ENCODE results near the gene CRBN.

CRBN gene

DNA sequence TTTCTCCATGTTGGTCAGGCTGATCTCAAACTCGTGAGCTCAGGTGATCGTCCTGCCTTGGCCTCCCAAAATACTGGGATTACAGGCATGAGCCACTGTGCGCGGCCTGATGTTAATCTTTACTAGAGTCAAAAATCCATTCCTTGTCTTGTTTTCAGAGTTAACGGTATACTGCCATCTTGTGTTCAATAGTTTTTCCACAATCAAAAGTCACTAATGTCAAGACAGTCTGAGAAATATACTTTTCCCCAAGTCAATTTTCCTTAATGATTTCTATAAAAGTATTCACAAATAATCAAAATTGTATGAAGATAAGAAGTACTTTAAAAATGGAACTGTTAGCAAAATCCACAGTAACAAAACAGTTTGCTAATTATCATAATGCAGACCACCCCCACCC, 8.5 kb downstream of the CRBN start:
- peak; percentile 20 for DNase-seq

DNA sequence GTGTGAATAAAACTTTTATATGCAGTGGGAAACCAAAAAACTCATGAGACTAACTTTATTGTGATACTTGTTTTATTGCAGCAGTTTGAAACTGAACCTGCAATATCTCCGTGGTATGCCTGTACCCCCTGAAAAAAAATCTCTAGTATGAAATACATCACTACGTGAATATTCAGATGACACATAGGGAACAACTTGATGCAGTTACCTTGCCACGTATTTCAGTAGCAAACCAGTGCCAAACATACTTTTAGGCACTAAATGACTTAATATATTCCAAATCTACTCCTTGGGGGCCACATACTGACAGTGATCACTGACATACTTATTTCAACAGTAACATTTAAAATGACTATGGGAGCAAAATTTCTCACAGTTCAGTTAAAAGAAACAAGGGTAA, 13.8 kb downstream of the CRBN start:
- DNase-seq = no peak

DNA sequence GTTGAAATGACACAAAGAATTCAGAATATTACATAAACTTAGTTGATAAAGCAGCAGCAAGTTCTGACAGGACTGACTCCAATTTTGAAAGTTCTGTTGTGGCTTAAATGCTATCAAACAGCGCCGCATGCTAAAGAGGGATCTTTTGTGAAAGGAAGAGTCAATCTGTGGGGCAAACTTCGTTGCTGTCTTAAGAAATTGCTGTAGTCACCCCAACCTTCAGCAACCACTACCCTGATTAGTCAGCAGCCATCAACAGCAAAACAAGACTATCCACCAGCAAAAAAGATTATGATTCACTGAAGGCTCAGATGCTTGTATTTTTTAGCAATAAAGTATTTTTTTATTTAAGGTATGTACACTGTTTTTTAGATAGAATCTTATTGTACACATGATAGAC, 14.2 kb downstream of the CRBN start:
- DNase-seq = no peak

DNA sequence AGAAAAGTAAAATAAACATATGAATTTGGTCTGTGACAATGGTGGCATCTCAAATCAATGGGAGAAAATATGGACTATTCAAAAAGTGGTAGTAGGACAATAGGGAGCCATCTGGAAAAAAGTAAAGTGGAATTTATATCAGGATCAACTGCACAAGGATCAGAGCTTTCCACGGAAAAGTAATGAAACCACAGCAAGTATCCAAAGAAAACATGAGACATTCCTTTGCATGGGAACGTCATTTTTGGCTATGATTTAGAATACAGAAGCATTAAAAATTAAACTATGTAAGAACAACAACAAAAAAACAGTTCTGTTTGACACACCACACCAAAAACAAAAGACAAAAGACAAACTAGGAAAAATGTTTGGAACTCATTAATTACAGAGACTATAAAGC, 18.7 kb downstream of the CRBN start:
- no peak for DNase-seq

DNA sequence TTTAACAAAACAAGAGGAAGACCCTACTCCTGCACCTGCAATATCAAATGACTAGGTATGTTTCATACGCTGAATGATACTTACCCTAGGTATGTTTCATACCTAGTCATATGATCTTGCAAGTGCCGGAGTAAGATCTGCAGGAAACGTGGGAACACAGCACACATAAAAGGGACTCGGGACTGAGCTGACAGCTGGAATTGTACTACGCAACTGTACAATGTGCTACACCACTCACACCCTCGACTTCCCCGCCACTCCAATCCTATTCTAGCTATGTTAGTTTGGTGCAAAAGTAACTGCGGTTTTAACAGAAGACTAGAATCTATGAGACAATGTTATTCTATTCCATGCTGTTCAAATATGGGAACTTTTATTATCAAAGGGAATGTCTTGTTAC, 22.0 kb downstream of the CRBN start:
- DNase-seq = no peak

DNA sequence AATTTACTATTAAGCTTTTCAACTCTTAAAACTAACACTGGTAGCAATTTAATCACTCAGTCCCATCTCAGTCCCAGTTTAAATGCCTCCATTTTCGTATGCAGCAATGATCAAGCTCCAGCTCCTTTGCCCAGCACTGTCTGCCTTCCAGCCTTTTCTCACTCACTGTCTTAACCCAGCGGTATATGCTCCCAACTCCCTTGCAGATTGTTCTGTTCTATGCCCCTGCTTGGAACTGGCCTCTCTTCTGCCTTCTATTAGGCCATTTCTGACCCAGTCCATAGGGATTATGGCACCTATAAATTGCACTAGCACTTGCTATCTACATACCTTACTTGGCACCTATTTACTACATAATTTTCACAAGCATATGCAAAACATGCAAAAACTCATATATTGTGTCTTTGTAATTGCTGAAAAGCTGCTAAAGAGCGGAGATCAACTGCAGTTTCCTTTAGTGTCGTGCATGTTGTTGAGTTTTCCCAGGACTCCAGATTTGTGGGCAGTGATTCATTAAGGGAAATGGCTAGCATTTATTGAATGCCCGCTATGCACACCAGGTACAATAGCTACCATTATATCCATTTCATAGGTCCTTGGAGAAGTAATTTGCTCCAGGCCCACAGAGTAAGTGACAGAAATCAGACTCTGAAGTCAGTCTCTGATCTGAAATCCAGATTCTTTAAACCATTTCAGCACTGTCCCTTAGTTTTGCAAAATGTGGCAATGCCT, 24.4 kb downstream of the CRBN start:
- no peak for DNase-seq

DNA sequence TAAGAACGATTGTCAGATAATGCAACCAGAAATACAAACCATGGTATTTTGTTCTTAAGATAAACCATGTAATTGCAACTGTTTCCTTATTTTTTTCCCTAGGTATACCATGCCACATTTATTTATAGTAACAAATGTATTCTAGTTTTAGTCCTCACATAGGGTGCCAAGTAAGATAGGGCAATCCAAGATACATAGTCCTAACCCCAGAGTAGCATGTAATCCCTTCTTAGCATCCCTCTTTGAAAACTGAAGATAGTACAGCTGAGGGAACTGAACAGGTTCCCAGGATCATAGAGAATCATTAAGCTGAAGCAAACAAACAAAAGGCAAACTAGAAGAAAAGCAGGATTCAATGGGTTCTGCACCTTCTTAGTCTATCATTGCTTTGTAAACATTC, 28.0 kb downstream of the CRBN start:
- DNase-seq = no peak

DNA sequence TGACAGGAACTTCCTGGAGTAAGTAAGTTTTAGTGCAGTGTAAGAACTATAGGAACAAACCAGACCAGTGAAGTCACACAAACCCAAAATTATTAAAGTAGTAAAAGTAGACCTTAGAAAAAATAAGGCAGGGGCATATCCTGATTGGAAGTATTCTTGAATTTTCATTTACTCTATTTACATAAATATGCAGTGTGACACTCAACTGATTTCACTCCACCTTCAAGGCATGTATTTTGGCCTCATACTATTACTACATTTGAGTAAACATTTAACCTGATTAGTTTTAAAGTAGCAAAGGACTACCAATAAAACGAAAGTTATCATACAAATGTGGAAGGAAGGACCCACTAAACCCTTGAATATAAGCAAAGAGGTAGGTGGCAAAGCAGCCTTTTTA, 29.9 kb downstream of the CRBN start:
- DNase-seq = no peak

DNA sequence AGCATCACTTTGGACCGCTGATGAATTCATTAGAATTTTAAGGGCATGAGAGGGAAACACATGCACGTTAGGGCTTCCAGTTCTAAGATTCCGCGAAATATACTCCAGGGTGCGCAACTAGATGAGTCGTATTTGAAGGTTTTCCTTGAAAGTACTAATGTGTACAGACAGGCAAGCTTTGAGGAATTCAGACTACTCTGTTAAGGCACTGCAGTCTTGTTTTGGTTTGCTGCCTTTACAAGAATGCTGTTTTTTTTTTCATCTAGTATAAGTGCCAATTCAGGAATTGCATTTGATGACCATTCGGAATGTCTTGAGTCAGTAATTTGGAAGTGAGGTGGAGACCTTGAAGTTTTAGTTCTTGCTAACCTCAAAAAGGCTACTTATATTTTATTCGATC, 33.7 kb downstream of the CRBN start:
- no peak for DNase-seq

DNA sequence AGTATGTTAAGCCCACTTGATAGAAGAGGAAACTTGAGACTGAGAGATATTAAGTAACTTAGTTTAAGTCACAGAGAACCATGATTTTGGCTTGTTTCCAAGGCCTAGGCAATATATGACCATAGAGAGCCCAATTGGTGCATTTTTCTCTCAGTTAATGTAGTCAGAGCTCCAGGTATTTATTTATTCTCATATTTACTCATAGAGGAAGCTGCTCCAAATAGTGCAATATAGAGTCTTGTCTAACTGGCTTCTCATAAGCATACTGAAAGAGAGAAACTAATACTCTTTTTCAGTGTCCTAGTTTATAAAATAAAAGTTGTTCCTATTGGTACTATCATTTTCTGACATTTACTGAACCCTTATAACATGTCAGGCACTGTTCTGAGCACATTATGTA, 37.6 kb downstream of the CRBN start:
- no peak for DNase-seq

DNA sequence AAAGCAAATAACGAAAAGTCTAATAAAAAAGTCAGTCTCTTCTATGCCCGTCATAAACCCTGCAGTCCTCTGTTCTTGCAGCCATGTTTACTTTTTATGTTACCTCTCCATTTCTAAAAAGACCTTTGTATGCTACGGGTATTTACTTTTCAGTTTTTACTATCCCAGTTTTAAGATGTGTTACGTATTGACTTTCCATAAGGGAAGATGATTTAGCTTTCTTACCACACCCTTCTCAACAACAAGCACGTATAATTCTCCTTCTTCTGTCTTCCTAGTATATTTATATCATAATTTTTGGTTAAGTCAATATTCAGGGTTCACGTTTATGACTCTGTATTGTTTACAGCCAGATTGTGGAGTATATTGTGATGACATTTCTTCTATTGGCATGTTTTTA, 42.0 kb downstream of the CRBN start:
- no peak for DNase-seq

DNA sequence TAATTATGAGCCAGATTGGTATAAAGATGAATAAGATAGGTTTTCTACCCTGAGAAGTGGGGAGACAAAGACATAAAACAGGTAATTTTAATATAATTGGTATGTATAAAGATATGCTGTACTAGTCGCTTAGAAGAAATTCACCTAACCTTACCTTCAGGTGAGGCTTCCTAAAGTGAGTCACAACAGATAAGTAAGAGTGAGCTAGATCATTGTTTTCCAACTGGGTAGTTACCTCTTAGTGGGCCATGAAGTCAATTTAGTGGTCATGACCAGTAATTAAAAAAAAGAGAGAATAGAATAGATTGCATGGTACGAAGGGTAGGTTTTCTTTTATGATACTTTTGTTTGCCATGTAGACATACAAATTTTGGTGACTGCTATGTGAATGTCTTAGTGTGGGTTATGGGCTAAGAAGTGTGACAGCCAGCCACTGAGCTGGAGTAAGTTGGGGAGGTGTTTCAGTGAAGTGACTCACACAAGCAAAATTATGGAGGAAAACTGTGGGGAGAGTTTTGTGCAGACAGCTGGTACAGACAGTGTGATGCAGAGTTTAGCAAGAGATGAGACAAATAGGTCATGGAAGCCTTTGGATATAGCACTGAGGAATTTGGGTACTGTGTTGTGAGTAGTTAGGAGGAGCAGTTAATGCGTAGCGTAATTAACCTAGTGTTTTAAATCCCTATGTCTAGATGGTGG, 44.6 kb downstream of the CRBN start:
- peak; percentile 7 for DNase-seq

DNA sequence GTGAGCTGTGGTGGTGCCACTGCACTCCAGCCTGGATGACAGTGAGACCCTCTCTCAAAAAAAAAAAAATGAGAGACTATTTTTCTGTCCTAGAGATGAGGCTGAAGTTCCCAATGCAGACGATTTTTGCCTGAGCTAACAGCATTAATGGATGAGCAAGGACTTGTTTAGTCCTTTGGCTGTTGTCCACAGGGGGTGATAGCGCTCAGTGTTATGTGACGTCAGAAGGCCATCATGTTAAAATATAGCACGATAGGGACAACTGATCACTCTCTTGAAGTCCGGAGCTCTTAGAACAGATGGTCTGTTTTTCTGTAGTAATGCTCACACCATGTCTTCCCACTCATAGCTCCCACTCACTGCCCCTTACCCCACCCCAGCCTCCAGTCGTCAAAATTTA, 46.0 kb downstream of the CRBN start:
- DNase-seq = no peak

DNA sequence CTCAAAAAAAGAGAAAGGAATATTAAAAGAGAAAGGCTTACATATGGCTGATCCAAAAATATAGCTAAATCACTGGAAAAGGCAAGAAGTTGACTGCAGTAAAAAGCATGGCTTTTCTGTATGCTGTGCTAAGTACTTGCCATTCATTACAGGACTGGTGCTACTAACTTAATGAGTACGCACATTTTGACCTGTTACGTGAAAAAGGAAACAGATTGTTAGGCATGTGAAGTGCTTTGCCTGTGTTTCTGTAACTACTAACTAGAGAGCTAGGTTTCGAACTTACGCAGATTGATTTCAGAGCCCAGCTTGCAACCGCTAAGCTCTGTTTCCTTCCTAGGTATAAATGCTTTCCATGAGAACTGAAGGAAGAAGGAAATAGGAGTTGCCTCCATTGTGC, 49.9 kb downstream of the CRBN start:
- DNase-seq = no peak

DNA sequence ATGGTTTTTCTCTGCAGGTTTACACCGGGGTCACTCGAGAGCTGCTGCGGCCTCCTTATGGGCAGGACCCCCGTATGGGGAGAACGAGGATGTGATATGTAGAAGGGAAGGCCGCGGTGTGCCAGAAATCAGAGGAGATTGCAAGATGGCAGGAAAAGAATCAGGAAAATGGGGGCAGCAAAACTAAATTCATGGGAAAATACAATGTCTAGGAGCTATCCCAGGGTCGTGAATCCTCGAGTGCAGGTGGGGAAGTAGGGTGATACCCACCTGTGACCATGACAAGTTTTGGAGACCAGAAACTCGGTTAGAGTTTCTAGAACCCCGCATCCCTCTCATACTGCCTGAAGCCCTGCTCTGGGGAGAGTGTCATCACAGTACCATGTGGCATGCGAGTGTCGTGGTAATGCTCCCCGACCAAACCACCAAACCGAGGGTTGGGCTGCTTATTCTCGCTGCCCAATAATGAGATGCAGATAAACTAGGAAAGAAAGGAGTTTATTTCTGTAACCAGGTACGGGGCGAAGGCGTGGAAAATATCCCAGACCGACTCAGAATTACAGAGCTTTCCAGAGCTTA, 52.0 kb downstream of the CRBN start:
- no peak for DNase-seq

DNA sequence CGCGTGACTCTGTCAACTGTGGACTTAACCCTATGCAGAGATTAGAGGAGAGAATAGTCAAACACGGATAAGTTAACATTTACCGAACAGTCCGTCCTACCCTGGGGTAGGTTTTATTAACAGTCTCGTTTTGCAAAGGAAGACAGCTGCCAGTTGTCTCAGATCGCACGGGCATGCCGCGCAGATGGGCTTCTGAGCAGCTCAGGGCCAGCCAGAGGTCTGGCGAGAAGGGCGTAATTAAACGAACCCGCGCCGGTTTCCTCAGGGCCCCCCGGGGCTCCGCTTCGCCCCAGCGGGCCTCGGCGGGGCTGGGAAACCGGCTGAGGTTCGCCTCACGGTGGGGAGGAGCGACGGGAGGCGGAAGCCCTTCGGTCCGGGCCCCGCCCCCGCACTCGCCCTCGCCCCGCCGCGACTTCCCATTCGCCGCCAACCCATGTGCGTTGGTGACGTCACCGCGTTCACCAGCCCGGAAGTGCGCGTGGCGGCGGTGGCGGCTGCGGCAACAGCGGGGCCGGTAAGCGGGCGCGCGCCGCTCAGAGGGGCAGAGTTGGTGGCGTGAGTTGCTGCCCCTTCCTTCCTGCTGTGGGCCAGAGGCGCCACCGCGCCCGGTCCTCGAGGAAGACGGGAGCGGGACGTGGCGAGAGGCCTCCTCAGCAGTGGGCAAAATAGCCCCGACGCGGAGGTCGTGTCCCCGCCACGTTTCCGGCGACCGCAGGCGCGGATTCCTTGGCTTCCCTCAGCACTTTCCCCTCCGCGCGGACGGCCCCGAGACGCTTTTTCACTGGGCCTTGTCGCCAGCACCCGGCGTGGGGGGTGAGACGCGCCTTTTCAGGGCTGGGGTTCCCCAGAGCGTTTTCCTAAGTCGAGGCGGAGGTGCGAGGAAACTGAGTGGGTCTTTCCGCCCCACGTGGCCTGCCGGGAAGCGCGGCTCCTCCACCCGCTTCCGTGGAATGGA, 52.7 kb downstream of the CRBN start, which contains the start of gene TRNT1:
TRNT1 (plus strand) TSS at position 464 of the 955 bp plus-strand sequence. CDS start 2,101 bp downstream, outside the sequence.
- DNase-seq = peak; percentile 80

DNA sequence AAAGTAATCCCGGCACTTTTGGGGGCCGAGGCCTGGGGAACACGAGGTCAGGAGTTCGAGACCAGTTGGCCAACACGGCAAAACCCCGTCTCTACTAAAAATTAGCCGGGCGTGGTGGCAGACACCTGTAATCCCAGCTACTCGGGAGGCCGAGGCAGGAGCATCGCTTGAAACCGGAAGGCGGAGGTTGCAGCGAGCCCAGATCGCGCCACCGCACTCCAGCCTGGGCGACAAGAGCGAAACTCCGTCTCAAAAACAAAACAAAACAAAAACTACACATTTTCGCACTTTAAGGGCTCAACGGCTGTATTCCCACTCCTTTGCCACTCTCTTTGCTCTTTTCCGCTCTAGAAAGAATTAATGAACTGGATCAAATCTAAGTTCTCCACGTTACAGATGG, 53.5 kb downstream of the CRBN start:
- DNase-seq = no peak

DNA sequence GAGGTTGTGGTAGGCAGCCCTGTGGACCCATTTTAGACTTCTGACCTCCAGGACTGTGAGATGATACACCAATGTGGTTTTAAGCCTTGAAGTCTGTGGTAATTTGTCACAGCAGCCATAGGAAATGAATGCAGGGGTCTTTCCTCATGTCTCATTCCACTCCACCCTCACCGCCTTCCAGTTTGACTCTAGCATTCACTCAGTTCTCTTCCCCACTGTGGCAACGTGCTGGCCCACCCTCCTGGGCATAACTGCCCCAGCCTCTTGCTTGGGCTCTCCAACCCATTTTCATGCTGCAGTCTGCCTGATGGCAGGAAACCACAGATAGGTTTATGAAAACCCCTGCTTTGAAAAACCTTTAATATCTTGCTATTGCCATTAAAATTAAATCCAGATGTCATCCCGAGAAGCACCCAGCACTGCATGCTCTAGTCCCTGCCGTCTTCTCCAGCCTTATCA, 60.1 kb downstream of the CRBN start:
- no peak for DNase-seq

DNA sequence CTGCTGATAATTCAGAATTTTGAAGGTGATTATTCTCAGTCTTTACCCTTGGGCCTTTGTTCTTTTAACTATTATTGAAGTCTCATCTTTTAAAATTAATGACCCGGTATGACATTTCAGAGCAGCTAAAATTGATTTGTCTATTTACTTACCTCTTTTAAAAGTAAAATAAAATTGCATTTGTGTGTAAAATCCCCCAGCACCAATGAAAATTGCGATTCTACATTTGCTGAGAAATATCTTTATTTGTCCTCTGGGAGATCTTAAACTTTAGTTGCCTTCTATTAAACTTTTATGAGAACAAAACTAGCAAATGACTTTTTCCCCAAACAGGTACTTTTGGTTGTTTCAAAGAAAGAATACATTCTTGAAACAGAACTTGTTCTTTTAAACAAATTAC, 61.8 kb downstream of the CRBN start:
- DNase-seq = no peak

DNA sequence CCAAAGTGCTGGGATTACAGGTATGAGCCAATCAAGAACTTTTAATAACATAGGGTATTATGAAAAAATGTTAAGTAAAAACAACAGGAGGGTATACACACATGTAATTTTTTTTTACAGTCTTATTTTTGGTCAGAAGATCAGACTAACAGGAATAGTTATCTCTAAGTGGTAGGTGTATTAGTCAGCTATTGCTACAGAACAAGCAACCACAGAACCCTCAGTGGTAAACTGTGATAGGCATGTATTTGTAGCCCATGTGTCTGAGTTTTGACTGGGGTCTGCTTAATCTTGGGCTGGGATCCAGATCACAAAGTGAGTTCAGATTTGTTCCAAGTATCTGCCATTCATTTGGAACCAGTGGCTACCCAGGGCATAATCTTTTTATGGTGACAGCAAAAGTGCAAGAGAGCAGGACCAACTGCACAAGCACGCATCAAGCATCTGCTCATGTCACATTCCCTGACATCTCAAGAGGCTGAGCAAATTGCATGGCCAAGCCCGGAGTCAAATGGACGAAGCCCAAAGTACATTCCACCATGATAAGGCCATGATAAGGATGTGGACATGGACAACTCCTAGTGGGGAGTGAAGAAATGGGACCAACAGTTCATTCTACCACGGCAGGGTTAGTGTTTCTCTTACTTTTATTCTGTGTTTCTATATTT, 66.3 kb downstream of the CRBN start:
- DNase-seq = no peak

DNA sequence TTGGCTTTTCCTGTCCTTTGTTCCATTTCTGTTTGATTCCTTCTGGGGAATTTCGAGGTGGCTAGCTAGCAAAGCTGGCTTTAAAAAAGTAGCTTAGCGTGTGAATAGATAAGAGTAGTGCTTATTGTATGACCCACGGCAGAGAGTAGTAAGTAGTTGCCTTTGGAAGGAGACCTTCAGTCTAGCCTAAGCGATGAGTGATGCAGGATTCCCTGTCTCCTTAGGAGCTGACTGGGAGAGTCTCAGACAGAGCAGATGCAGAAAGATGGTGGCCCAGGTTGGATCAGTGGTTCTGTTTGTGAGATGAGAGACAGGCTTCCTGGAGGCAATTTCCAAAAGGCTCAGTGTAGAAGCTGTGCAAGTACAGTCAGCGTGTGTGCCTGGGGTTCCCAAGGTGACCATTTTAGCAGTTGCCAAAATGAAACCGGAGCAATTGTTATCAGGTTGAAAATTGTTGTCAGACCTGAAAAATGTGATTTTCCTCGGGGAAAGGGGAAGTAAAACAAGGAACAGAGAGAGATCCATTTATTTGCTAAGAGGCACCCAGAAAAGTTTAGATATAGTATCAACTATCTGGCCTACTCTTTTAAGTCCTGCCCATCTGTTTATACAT, 68.6 kb downstream of the CRBN start:
- no peak for DNase-seq

DNA sequence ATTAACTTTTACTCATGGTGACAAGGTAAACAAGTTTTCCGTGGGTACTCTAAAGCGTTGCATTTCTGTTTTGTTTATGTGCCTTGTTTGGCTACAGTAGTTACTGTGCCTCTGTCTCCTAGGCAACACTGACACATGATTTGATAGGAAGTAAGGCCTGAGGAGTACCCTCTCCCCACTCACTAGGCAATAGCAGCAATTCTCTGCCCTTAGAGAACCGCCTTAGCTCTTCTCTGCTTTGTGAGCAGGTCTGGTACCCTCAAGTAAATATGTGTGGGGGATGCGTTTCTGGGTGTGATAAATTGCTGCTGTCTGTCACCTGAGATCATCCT, 69.2 kb downstream of the CRBN start, which contains the start of gene IL5RA:
IL5RA (minus strand) TSS at position 76 of the 332 bp plus-strand sequence. CDS start 5,390 bp downstream, outside the sequence.
- DNase-seq = peak; percentile 35

All from kidney glomerular epithelial cell (primary cell).